DMS 273 (cell line): ENCODE measurements around the gene KLK15.
"Not testable (repeated sequence)": the region's sequence is repeated elsewhere in the genome, so short reads cannot be mapped to it uniquely, and the experiment has no call there.

Experiments used
- DNase-seq: peaks from one replicate; lab custom pipeline; 2025; ENCODE audit not compliant: unreplicated experiment; lab: John Stamatoyannopoulos, UW

Gene KLK15

GRCh38 chr19:50821248-50821612, 12.1 kb downstream of the KLK15 start:
- no peak for DNase-seq

GRCh38 chr19:50820549-50821247, 12.7 kb downstream of the KLK15 start:
- no peak for DNase-seq

GRCh38 chr19:50820086-50820485, 13.3 kb downstream of the KLK15 start:
- no peak for DNase-seq

- no peak for DNase-seq
Measured at GRCh38 chr19:50819636-50820035, 13.7 kb downstream of the KLK15 start.

GRCh38 chr19:50818859-50819472, 14.4 kb downstream of the KLK15 start:
- no peak for DNase-seq

GRCh38 chr19:50817941-50818858, 15.2 kb downstream of the KLK15 start:
- DNase-seq, result peak; percentile 57

GRCh38 chr19:50815439-50815838, 17.9 kb downstream of the KLK15 start:
- peak; percentile 35 for DNase-seq

- DNase-seq, result no peak
Measured at GRCh38 chr19:50814883-50815282, 18.5 kb downstream of the KLK15 start.

GRCh38 chr19:50812474-50812873, 20.9 kb downstream of the KLK15 start:
- DNase-seq, result no peak

- DNase-seq, result not testable (repeated sequence)
Measured at GRCh38 chr19:50811622-50812238, 21.6 kb downstream of the KLK15 start.

- no peak for DNase-seq
Measured at GRCh38 chr19:50808856-50809255, 24.5 kb downstream of the KLK15 start.

GRCh38 chr19:50804420-50805272, 28.7 kb downstream of the KLK15 start:
- peak; percentile 99 for DNase-seq

- peak; percentile 70 for DNase-seq
Measured at GRCh38 chr19:50803633-50804419, 29.5 kb downstream of the KLK15 start.

GRCh38 chr19:50801107-50801506, 32.3 kb downstream of the KLK15 start:
- DNase-seq, result no peak

GRCh38 chr19:50799547-50799851, 33.9 kb downstream of the KLK15 start:
- peak; percentile 24 for DNase-seq

- no peak for DNase-seq
Measured at GRCh38 chr19:50798659-50799546, 34.5 kb downstream of the KLK15 start.

GRCh38 chr19:50797781-50798658, 35.4 kb downstream of the KLK15 start:
- peak; percentile 51 for DNase-seq

- DNase-seq, result no peak
Measured at GRCh38 chr19:50797429-50797780, 36.0 kb downstream of the KLK15 start.
